Breast epithelium (tissue), 4 donors: Measurements from ENCODE around the gene MED10. TPM values are rescaled to one million over a fixed set of nuclear protein-coding genes. Genes with fewer than 3 reads are reported as not detected.

ENCODE experiments used
- DNase-seq, 2 donors: peaks; one replicate each; pipeline ENCODE4 v3.0.0-alpha.2; 2019; ENCODE audit warnings: low spot score in 2 of 2
- H3K27ac ChIP-seq, 2 donors: fragments of 200-600 bp; sonication (generic) in 1 of 2; one replicate each; pipeline ENCODE4 v1.5.1; 2016 to 2019; ENCODE audit warnings: mild to moderate bottlenecking in 1 of 2
- H3K27me3 ChIP-seq, 2 donors: fragments of 200-600 bp; sonication (generic) in 1 of 2; one replicate each; pipeline versions ENCODE4 v1.5.1 to v1.6.0; 2017 to 2019; ENCODE audit warnings: control low read depth in 1 of 2, mild to moderate bottlenecking in 1 of 2
- H3K36me3 ChIP-seq: fragments of 200-600 bp; one replicate; pipeline ENCODE4 v1.5.1; 2019
- H3K4me1 ChIP-seq, 2 donors: fragments of 200-600 bp; sonication (generic); one replicate each; pipeline ENCODE4 v1.5.1; 2016 to 2019; ENCODE audit warnings: control low read depth in 1 of 2
- H3K4me3 ChIP-seq, 3 donors: fragments of 200-600 bp; sonication (generic); 1 replicate in 2 of 3; 2 replicates in 1 of 3; pipeline ENCODE4 v1.5.1; 2016 to 2019; ENCODE audit warnings: mild to moderate bottlenecking in 3 of 3, moderate library complexity in 2 of 3
- H3K9me3 ChIP-seq, 2 donors: fragments of 200-600 bp; sonication (generic) in 1 of 2; one replicate each; pipeline ENCODE4 v1.5.1; 2016 to 2019; ENCODE audit warnings: control low read depth in 1 of 2
- POLR2A ChIP-seq: fragments of 450-650 bp; IDR thresholded peaks from one replicate; pipeline ENCODE4 v1.6.1; 2016; ENCODE audit warnings: antibody characterized with exemption, mild to moderate bottlenecking, moderate library complexity
- POLR2AphosphoS5 ChIP-seq, 3 donors: sonication (generic); formaldehyde crosslinking; IDR thresholded peaks; one replicate each; pipeline ENCODE4 v1.6.1; 2017; ENCODE audit warnings: antibody characterized with exemption in 3 of 3
- intact Hi-C: fragments of 100-400 bp; cut with DNase I; formaldehyde crosslinking; loops from one replicate; pipeline ENCODE4 v1.15.1; 2023; ENCODE audit warnings: low total_unique reads
- total RNA-seq, 3 donors: library from RNA; depleted of rRNA; stranded (reverse); fragments of >200 nt; gene quantifications; one replicate each; pipeline ENCODE4 v1.1.0, GENCODE V29; 2016
- TF ChIP-seq, protein P1 (sequence below), 3 donors: fragments of 450-650 bp; IDR thresholded peaks; one replicate each; pipeline ENCODE4 v1.5.1; 2016 to 2017; ENCODE audit warnings: antibody characterized with exemption in 3 of 3, mild to moderate bottlenecking in 3 of 3, moderate library complexity in 3 of 3

Gene MED10
- total RNA-seq, 3 donors from 2014 or later, result 25.6 to 29.9 (median 25.9) TPM

DNA sequence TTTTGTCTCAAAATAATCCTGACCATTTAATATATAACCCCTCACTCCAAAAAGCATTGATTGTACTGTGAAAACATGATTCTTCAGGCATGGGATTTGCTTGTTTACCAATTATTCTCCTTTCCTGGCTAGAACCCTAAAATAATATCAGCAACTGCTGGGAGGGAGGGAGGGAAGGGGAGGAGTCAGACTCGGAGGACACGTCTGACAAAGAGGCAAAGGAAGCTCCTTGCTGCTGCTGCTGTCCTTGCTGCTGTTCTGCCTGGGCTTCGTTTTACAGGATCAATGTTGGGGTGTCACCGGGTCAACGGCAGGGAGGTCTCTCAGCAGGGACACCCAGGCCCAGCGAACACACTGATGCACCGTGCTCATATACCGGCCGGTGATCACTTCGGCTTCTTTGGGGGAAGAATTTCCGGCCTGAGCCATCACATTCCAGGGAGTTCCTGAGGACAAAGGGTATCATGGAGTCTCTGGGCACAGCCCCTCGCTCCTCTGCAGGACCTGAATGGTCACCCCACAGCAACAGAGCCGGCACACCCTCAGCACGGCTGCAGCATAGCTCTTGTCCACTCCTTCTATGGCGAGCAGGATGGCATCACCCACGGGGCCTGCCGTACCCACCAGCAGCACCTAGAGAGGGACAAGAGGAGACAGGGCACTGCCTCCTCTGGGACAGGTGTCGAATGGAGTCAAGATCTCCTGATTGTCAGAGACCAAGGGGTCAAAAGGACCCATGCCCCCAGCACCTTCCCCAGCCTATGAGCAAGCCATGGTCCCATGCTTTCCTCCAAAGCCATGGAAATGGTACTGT, 27.9 kb downstream of the MED10 start:
- DNase-seq, result no peak

DNA sequence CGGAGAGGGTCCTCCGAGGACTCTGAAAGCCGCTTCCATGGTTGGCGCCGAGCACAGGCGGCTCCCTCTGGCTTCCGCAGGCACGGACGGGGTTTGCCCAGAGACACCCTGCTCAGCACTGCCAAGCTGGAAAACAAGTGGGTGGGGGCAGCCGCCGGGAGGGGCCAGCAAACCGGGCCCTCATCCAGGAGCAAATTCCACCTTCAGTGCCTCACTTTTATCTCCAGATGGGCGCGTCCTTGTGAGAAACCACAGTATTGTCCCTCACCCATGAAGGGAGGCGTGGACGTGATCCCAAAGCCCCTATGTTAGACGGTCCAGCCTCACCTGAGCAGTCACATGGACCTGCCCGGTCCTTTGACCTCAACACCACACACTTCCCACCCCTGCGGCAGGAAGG, 29.0 kb downstream of the MED10 start:
- no peak for DNase-seq
- intact Hi-C loops, result no loop called here
- TF ChIP-seq POLR2A (no peak), POLR2AphosphoS5 (IDR thresholded peaks at IDR 0.05) (no peak)
- TF ChIP-seq, protein P1, sequence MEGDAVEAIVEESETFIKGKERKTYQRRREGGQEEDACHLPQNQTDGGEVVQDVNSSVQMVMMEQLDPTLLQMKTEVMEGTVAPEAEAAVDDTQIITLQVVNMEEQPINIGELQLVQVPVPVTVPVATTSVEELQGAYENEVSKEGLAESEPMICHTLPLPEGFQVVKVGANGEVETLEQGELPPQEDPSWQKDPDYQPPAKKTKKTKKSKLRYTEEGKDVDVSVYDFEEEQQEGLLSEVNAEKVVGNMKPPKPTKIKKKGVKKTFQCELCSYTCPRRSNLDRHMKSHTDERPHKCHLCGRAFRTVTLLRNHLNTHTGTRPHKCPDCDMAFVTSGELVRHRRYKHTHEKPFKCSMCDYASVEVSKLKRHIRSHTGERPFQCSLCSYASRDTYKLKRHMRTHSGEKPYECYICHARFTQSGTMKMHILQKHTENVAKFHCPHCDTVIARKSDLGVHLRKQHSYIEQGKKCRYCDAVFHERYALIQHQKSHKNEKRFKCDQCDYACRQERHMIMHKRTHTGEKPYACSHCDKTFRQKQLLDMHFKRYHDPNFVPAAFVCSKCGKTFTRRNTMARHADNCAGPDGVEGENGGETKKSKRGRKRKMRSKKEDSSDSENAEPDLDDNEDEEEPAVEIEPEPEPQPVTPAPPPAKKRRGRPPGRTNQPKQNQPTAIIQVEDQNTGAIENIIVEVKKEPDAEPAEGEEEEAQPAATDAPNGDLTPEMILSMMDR (IDR thresholded peaks at IDR 0.05), result no peak
- Histone ChIP-seq H3K4me1 (no peaks in the 10 kb centered on the region), H3K27me3 (no peaks in the 10 kb centered on the region), H3K36me3 (no peaks in the 10 kb centered on the region), H3K9me3 (peaks cover 0 to 4% of the 10 kb centered on the region in 2 donors), H3K27ac (no peak overlapping the region), H3K4me3 (no peak overlapping the region)

More for the DNA sequence above, 27.9 kb downstream of the MED10 start:
- no peaks in the 10 kb centered on the region for H3K27me3 ChIP-seq
- H3K4me1 ChIP-seq, result no peaks in the 10 kb centered on the region
- TF ChIP-seq POLR2AphosphoS5 (IDR thresholded peaks at IDR 0.05) (no peak), POLR2A (no peak)
- TF ChIP-seq, protein P1 (IDR thresholded peaks at IDR 0.05), result no peak
- H3K9me3 ChIP-seq, result peaks cover 0 to 4% of the 10 kb centered on the region in 2 donors
- H3K36me3 ChIP-seq, result no peaks in the 10 kb centered on the region
- no peak overlapping the region for H3K4me3 ChIP-seq
- intact Hi-C loops, result no loop called here
- H3K27ac ChIP-seq, result no peak overlapping the region

DNA sequence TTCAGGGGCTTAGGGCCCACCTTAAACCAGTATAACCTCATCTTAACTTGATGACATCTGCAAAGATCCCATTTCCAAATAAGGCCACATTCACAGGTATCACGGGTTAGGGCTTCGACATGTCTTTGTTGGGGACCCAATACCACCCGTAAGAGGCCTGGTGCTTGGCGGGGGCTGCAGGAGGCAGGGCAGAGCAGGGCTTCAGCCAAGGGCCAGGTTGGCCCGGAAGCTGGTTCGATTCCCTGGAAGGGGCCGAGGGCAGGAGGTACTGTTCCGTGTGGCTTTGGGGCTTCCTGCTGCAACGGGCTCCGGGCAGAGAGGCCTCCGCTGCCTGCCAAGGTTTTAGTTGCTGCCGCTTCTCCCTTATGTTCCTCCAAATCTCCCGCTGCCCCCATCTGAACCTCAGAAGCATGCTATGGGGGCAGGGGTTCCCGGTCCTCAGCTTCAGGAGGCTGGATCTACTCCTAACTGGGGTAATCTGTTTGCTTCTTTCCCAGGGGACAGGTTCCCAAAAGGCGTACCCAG, 29.8 kb downstream of the MED10 start:
- Histone ChIP-seq H3K27me3 (no peaks in the 10 kb centered on the region), H3K27ac (no peak overlapping the region), H3K36me3 (no peaks in the 10 kb centered on the region), H3K4me1 (no peaks in the 10 kb centered on the region), H3K4me3 (no peak overlapping the region), H3K9me3 (peaks cover 0 to 4% of the 10 kb centered on the region in 2 donors)
- no peak for DNase-seq
- intact Hi-C loops, result no loop called here
- TF ChIP-seq POLR2A, result no peak
- no peak for TF ChIP-seq POLR2AphosphoS5 (IDR thresholded peaks at IDR 0.05)
- TF ChIP-seq, protein P1 (IDR thresholded peaks at IDR 0.05), result no peak

DNA sequence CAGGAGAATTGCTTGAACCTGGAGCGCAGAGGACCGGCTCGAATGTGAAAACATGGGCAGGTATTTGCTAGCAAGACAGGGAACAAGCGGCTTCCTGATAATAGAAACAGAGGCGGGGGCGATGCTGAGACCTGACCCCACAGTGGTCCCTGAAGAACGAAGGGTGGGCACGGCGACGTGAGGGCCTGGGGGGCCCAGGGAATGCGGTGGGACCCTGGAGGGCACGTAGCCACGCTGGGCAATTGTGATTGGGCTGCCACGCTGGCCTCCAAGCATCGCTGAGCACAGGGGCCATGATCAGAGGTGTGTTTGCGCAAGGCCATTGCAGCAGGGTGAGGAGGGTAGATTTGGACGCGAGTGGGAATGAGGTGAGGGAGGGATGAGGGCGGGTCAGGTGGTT, 30.7 kb downstream of the MED10 start:
- peaks cover 0 to 4% of the 10 kb centered on the region in 2 donors for H3K9me3 ChIP-seq
- TF ChIP-seq POLR2AphosphoS5 (IDR thresholded peaks at IDR 0.05), result no peak

DNA sequence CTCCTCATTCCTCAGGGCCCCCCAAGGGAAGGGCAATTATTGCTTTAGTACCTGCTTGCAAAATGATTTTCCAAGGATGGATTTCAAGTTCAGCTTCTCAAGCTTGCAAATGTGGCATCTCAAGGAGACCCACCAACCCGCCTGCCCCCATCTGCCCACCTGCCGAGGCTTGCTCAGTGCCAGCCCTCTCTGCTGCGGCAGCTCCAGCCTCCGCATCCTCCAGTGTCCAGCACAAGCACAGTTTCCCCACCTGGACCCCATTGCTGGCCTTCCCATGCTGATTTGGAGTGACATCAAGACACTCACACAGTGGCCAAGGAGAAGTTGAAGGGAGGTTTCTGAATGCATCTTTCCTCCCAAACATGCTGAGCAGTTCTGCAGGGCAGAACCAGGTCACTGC, 31.2 kb downstream of the MED10 start:
- Histone ChIP-seq H3K4me1 (no peaks in the 10 kb centered on the region), H3K27ac (no peak overlapping the region), H3K36me3 (no peaks in the 10 kb centered on the region), H3K27me3 (no peaks in the 10 kb centered on the region), H3K4me3 (no peak overlapping the region), H3K9me3 (peaks cover 0 to 4% of the 10 kb centered on the region in 2 donors)
- intact Hi-C loops, result no loop called here
- no peak for DNase-seq
- no peak for TF ChIP-seq POLR2AphosphoS5 (IDR thresholded peaks at IDR 0.05)
- TF ChIP-seq, protein P1 (IDR thresholded peaks at IDR 0.05), result no peak
- no peak for TF ChIP-seq POLR2A

More for the DNA sequence above, 30.7 kb downstream of the MED10 start:
- Histone ChIP-seq H3K4me1 (no peaks in the 10 kb centered on the region), H3K4me3 (no peak overlapping the region), H3K27me3 (no peaks in the 10 kb centered on the region), H3K27ac (no peak overlapping the region), H3K36me3 (no peaks in the 10 kb centered on the region)
- intact Hi-C loops, result no loop called here
- no peak for DNase-seq
